Measurements from ENCODE around the gene SLIT3. TPM values are rescaled to one million over a fixed set of nuclear protein-coding genes. Genes with fewer than 3 reads are reported as not detected.

The SLIT3 gene
- total RNA-seq, 1 experiment from 2014 or later, result 0.92 TPM

DNA sequence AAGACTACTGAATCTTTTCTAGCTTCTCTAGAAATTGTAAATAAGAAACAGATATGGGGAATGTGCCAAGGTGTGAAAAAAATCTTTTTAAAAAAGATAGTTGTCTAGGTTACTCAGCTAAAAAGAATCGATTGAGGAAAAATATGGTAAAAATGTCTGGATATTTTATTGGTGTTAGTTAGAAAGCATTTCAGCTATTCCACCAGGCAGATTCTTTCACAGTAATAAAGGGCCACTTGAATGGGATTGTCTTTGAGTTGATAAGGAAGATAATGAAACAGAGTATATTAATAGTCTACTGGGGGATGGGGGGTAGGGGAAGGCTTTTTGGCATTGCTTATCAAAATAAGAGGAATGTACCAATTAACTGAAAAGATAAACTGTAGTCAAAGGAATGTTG lies 51.9 kb downstream of the SLIT3 start:
- Histone ChIP-seq H2BK5ac (ENCODE audit: insufficient read length, low read length) (no peak overlapping the region), H3T11ph (ENCODE audit: low read length) (no peak overlapping the region), H3K9ac (ENCODE audit: extremely low read depth, insufficient read length, low read length) (no peak overlapping the region), H4K5ac (ENCODE audit: insufficient read length, low read depth, low read length) (no peak overlapping the region), H2BK120ac (ENCODE audit: low read depth, low read length, poor library complexity, severe bottlenecking) (no peak overlapping the region), H3K79me2 (ENCODE audit: insufficient read depth, low read length) (no peaks in the 10 kb centered on the region), H4K91ac (ENCODE audit: insufficient read length, low read depth, low read length) (no peak overlapping the region), H2AFZ (ENCODE audit: low read length) (no peak overlapping the region), H2AK5ac (ENCODE audit: insufficient read length, low read length) (no peak overlapping the region), H4K20me1 (ENCODE audit: control insufficient read depth, insufficient read depth, insufficient read length) (no peaks in the 10 kb centered on the region), H3K9me3 (ENCODE audit: control insufficient read depth, low read depth, low read length) (no peaks in the 10 kb centered on the region), H3K23ac (ENCODE audit: insufficient read length, low read depth, low read length) (no peak overlapping the region), H3K23me2 (ENCODE audit: insufficient read length, low read depth, low read length, poor library complexity, severe bottlenecking) (no peaks in the 10 kb centered on the region), H3K4ac (ENCODE audit: low read depth, low read length) (no peak overlapping the region), H3K56ac (ENCODE audit: insufficient read length, low read depth, low read length) (no peak overlapping the region), H3K27me3 (ENCODE audit: insufficient read depth, low read length) (no peaks in the 10 kb centered on the region), H2BK12ac (ENCODE audit: insufficient read length, low read depth, low read length) (no peak overlapping the region), H2BK20ac (ENCODE audit: low read depth, low read length, poor library complexity, severe bottlenecking) (no peak overlapping the region), H4K8ac (replicated peaks; ENCODE audit: insufficient read length, low read depth, low read length) (no peak overlapping the region), H3K4me2 (ENCODE audit: insufficient read depth, insufficient read length, low read length) (no peak overlapping the region), H3K27ac (ENCODE audit: insufficient read length, low read depth, low read length) (no peak overlapping the region), H3K79me1 (ENCODE audit: insufficient read depth, low read depth, low read length, poor library complexity, severe bottlenecking) (no peaks in the 10 kb centered on the region), H3K18ac (ENCODE audit: insufficient read length, low read depth, low read length) (no peak overlapping the region), H2BK15ac (ENCODE audit: low read depth, low read length) (no peak overlapping the region), H3K4me1 (ENCODE audit: insufficient read depth, low read length) (no peaks in the 10 kb centered on the region), H3K14ac (ENCODE audit: insufficient read depth, low read length) (no peak overlapping the region)
- Mint-ChIP-seq H3K4me1 (no peaks in the 10 kb centered on the region), H3K27me3 (ENCODE audit: low read depth) (peaks cover 27% of the 10 kb centered on the region), H3K27ac (no peak overlapping the region), H3K36me3 (ENCODE audit: insufficient read depth in 1 of 3, low read depth in 3 of 3) (no peaks in the 10 kb centered on the region), H3K4me3 (no peak overlapping the region), H3K9me3 (no peaks in the 10 kb centered on the region)
- 100% methylated on average over 1 of the region's 1 CpG for WGBS (ENCODE audit: extremely low coverage, insufficient read length, low lambda C conversion rate)
- TF ChIP-seq, protein P1, sequence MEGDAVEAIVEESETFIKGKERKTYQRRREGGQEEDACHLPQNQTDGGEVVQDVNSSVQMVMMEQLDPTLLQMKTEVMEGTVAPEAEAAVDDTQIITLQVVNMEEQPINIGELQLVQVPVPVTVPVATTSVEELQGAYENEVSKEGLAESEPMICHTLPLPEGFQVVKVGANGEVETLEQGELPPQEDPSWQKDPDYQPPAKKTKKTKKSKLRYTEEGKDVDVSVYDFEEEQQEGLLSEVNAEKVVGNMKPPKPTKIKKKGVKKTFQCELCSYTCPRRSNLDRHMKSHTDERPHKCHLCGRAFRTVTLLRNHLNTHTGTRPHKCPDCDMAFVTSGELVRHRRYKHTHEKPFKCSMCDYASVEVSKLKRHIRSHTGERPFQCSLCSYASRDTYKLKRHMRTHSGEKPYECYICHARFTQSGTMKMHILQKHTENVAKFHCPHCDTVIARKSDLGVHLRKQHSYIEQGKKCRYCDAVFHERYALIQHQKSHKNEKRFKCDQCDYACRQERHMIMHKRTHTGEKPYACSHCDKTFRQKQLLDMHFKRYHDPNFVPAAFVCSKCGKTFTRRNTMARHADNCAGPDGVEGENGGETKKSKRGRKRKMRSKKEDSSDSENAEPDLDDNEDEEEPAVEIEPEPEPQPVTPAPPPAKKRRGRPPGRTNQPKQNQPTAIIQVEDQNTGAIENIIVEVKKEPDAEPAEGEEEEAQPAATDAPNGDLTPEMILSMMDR (conservative IDR thresholded peaks at IDR 0.05), result no peak
- no peak for DNase-seq
